HepG2 (cell line): ENCODE data around the gene GPS2. TPM values are rescaled to one million over a fixed set of nuclear protein-coding genes. Genes with fewer than 3 reads are reported as not detected.
A peak's percentile ranks its signal among the peaks of the same experiment; 100 is the strongest.

Experiments
- ATF1 ChIP-seq: IDR thresholded peaks from 2 replicates; pipeline ENCODE4 v1.6.1; 2016; ENCODE audit warnings: mild to moderate bottlenecking, control low read depth
- ETV5 ChIP-seq: IDR thresholded peaks from 2 replicates; pipeline ENCODE4 v1.6.1; 2018; ENCODE audit warnings: missing biosample characterization, missing genetic modification reagents, inconsistent platforms, borderline replicate concordance
- GATAD2A ChIP-seq: IDR thresholded peaks from 2 replicates; pipeline ENCODE4 v1.6.1; 2016
- HCFC1 ChIP-seq: fragments of 150-350 bp; IDR thresholded peaks from 2 replicates; pipeline ENCODE4 v1.6.1; 2014; ENCODE audit warnings: low read depth, low read length
- HMG20A ChIP-seq: IDR thresholded peaks from 2 replicates; pipeline ENCODE4 v1.6.1; 2016; ENCODE audit warnings: borderline replicate concordance
- NR3C1 ChIP-seq: sonication (generic); formaldehyde crosslinking; IDR thresholded peaks from 2 replicates; pipeline ENCODE4 v1.4.0; 2020; ENCODE audit warnings: missing genetic modification reagents
- RCOR2 ChIP-seq: IDR thresholded peaks from 2 replicates; pipeline ENCODE4 v1.6.1; 2016; ENCODE audit warnings: missing biosample characterization, missing genetic modification reagents
- TCF7L2 ChIP-seq: IDR thresholded peaks from 2 replicates; pipeline ENCODE4 v1.6.1; 2011; ENCODE audit warnings: mild to moderate bottlenecking, low read depth, low read length, moderate library complexity
- ZFP36 ChIP-seq: fragments of 150-350 bp; IDR thresholded peaks from 2 replicates; pipeline ENCODE4 v1.6.1; 2018; ENCODE audit warnings: borderline replicate concordance, low read length, low read depth; ENCODE audit not compliant: partially characterized antibody
- ZFP37 ChIP-seq: sonication (generic); formaldehyde crosslinking; IDR thresholded peaks from 2 replicates; pipeline ENCODE4 v1.4.0; 2020; ENCODE audit warnings: missing genetic modification reagents, borderline replicate concordance
- ZNF30 ChIP-seq: sonication (generic); formaldehyde crosslinking; IDR thresholded peaks from 2 replicates; pipeline ENCODE4 v1.5.0; 2020; ENCODE audit warnings: mild to moderate bottlenecking, missing genetic modification reagents
- ZNF441 ChIP-seq: sonication (generic); formaldehyde crosslinking; IDR thresholded peaks from 2 replicates; pipeline ENCODE4 v1.7.0; 2021; ENCODE audit warnings: missing genetic modification reagents, borderline replicate concordance
- ZNF446 ChIP-seq: sonication (generic); formaldehyde crosslinking; IDR thresholded peaks from 2 replicates; pipeline ENCODE4 v1.5.0; 2020; ENCODE audit warnings: mild to moderate bottlenecking, missing genetic modification reagents
- ZNF570 ChIP-seq: sonication (generic); formaldehyde crosslinking; IDR thresholded peaks from 2 replicates; pipeline ENCODE4 v1.4.0; 2020; ENCODE audit warnings: mild to moderate bottlenecking, missing genetic modification reagents, borderline replicate concordance
- ZNF879 ChIP-seq: sonication (generic); formaldehyde crosslinking; IDR thresholded peaks from 2 replicates; pipeline ENCODE4 v1.8.1; 2023; ENCODE audit warnings: missing genetic modification reagents
- polyA plus RNA-seq, 8 experiments: library from polyadenylated mRNA; depleted of rRNA in 3 of 8; stranded (reverse) in 7 of 8; unstranded in 1 of 8; fragments of >200 nt; fragmentation: Illumina TruSeq in 4 of 8; extraction: Trizol in 4 of 8; gene quantifications; 2 replicates each; pipeline versions ENCODE4 v1.2.1 to v1.2.3, GENCODE V29; 2011 to 2016; ENCODE audit warnings: low read depth in 4 of 8, missing spikeins in 1 of 8, mixed read lengths in 1 of 8; ENCODE audit not compliant: insufficient read depth in 1 of 8
- total RNA-seq, 5 experiments: library from RNA; depleted of rRNA; stranded (reverse); fragments of >200 nt; fragmentation: Illumina TruSeq; extraction: Trizol; gene quantifications; 2 replicates each; pipeline ENCODE4 v1.2.3, GENCODE V29; 2016; ENCODE audit warnings: low read depth in 1 of 5
- TF ChIP-seq, protein P1 (sequence below): sonication (generic); formaldehyde crosslinking; IDR thresholded peaks from 2 replicates; pipeline ENCODE4 v1.4.0; 2020; ENCODE audit warnings: missing genetic modification reagents, mild to moderate bottlenecking, borderline replicate concordance
- TF ChIP-seq, protein P2 (sequence below): IDR thresholded peaks from 2 replicates; pipeline ENCODE4 v1.6.1; 2016
- TF ChIP-seq, protein P3 (sequence below): sonication (generic); formaldehyde crosslinking; IDR thresholded peaks from 2 replicates; pipeline ENCODE4 v1.5.0; 2020; ENCODE audit warnings: mild to moderate bottlenecking, missing genetic modification reagents, borderline replicate concordance
- TF ChIP-seq, protein P4 (sequence below): sonication (generic); formaldehyde crosslinking; IDR thresholded peaks from 2 replicates; pipeline ENCODE4 v1.4.0; 2020; ENCODE audit warnings: mild to moderate bottlenecking, missing genetic modification reagents
- TF ChIP-seq, protein P5 (sequence below): sonication (generic); IDR thresholded peaks from 2 replicates; pipeline ENCODE4 v1.6.1; 2016; ENCODE audit warnings: low read depth, borderline replicate concordance
- TF ChIP-seq, protein P6 (sequence below), 2 experiments: sonication (generic) in 1 of 2; formaldehyde crosslinking in 1 of 2; IDR thresholded peaks; 2 replicates each; pipeline versions ENCODE4 v1.4.0 to v1.6.1; 2018 to 2020; ENCODE audit warnings: missing genetic modification reagents in 2 of 2, borderline replicate concordance in 1 of 2, low read depth in 1 of 2, mild to moderate bottlenecking in 1 of 2, missing biosample characterization in 1 of 2

Gene GPS2
- total and polyA plus RNA-seq, 2 of the 13 experiments (the other 11 are each of a cell fraction or from before 2014, with no cell fraction given) = 58.0 to 59.4 TPM

DNA sequence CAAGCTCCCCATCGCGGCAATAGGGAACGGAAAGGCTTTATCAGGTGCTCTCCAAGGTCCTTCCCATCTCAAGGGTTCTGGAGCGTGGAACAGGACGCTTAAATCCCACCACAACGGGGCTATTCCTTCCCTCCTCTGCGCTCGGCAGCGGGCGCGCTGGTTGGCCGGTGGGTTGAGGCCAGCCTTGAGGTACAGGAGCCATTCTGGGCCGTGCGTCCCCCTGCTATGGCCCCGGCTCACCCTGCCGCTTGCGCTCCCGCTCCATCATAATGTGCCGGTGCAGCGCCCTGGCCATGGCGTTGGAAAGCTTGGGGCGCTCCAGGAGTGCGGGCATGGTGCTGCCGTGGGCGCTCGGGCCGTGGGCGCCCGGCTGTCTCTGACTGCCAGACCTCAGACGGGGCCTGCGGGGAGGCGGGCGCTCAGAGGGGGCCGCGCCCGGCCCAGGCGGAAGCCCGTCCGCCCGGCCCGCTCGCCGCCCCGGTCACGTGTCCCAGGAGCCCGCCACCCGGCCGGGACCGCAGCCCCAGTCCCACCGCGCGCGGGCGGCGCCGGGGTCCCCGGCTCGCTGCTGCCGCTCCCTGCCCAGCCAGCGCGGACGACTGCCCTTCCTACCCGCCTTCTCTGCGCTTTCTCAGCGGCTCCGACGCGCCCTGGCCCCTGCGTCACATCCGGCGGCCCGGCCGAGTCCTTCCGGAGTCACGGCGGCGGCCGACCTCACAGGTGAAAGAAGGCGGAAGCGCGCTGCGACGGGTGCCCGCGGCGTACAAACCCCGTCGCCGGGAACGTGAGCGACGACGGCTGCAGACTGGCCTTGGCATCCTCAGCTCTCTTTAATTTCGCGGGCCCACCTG, at the start of gene GPS2 (continued):
- TF ChIP-seq, protein P1, sequence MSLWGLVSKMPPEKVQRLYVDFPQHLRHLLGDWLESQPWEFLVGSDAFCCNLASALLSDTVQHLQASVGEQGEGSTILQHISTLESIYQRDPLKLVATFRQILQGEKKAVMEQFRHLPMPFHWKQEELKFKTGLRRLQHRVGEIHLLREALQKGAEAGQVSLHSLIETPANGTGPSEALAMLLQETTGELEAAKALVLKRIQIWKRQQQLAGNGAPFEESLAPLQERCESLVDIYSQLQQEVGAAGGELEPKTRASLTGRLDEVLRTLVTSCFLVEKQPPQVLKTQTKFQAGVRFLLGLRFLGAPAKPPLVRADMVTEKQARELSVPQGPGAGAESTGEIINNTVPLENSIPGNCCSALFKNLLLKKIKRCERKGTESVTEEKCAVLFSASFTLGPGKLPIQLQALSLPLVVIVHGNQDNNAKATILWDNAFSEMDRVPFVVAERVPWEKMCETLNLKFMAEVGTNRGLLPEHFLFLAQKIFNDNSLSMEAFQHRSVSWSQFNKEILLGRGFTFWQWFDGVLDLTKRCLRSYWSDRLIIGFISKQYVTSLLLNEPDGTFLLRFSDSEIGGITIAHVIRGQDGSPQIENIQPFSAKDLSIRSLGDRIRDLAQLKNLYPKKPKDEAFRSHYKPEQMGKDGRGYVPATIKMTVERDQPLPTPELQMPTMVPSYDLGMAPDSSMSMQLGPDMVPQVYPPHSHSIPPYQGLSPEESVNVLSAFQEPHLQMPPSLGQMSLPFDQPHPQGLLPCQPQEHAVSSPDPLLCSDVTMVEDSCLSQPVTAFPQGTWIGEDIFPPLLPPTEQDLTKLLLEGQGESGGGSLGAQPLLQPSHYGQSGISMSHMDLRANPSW (CRISPR knock-in tag) = no peak; the same call in 1 of the 2 replicates
- peak; percentile 69 for TF ChIP-seq HCFC1
- TF ChIP-seq ZNF879 (CRISPR knock-in tag) = no peak
- no peak for TF ChIP-seq TCF7L2
- no peak for TF ChIP-seq ZFP36
- TF ChIP-seq ZNF446 = peak; percentile 88
- peak; percentile 89 for TF ChIP-seq ATF1 (CRISPR knock-in tag)
- TF ChIP-seq, protein P2, sequence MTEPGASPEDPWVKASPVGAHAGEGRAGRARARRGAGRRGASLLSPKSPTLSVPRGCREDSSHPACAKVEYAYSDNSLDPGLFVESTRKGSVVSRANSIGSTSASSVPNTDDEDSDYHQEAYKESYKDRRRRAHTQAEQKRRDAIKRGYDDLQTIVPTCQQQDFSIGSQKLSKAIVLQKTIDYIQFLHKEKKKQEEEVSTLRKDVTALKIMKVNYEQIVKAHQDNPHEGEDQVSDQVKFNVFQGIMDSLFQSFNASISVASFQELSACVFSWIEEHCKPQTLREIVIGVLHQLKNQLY (CRISPR knock-in tag) = peak; percentile 26; the same call in 1 of the 2 replicates
- TF ChIP-seq ZFP37 = peak; percentile 52; the same call in 1 of the 2 replicates
- TF ChIP-seq, protein P3, sequence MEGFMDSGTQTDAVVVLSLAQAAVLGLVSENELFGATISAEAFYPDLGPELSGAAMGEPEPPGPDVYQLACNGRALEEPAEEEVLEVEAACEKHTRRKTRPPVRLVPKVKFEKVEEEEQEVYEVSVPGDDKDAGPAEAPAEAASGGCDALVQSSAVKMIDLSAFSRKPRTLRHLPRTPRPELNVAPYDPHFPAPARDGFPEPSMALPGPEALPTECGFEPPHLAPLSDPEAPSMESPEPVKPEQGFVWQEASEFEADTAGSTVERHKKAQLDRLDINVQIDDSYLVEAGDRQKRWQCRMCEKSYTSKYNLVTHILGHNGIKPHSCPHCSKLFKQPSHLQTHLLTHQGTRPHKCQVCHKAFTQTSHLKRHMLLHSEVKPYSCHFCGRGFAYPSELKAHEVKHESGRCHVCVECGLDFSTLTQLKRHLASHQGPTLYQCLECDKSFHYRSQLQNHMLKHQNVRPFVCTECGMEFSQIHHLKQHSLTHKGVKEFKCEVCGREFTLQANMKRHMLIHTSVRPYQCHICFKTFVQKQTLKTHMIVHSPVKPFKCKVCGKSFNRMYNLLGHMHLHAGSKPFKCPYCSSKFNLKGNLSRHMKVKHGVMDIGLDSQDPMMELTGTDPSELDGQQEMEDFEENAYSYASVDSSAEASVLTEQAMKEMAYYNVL (CRISPR knock-in tag) = no peak
- peak; percentile 79 for TF ChIP-seq ETV5 (CRISPR knock-in tag)
- TF ChIP-seq GATAD2A = peak; percentile 36; the same call in 1 of the 2 replicates
- TF ChIP-seq ZNF570 (CRISPR knock-in tag) = no peak
- TF ChIP-seq, protein P4, sequence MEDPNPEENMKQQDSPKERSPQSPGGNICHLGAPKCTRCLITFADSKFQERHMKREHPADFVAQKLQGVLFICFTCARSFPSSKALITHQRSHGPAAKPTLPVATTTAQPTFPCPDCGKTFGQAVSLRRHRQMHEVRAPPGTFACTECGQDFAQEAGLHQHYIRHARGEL = no peak
- TF ChIP-seq, protein P5, sequence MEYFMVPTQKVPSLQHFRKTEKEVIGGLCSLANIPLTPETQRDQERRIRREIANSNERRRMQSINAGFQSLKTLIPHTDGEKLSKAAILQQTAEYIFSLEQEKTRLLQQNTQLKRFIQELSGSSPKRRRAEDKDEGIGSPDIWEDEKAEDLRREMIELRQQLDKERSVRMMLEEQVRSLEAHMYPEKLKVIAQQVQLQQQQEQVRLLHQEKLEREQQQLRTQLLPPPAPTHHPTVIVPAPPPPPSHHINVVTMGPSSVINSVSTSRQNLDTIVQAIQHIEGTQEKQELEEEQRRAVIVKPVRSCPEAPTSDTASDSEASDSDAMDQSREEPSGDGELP = peak; percentile 87; the same call in 1 of the 2 replicates
- no peak for TF ChIP-seq RCOR2 (CRISPR knock-in tag)
- TF ChIP-seq ZNF441 (CRISPR knock-in tag) = no peak
- TF ChIP-seq NR3C1 (CRISPR knock-in tag) = no peak
- TF ChIP-seq, protein P6, sequence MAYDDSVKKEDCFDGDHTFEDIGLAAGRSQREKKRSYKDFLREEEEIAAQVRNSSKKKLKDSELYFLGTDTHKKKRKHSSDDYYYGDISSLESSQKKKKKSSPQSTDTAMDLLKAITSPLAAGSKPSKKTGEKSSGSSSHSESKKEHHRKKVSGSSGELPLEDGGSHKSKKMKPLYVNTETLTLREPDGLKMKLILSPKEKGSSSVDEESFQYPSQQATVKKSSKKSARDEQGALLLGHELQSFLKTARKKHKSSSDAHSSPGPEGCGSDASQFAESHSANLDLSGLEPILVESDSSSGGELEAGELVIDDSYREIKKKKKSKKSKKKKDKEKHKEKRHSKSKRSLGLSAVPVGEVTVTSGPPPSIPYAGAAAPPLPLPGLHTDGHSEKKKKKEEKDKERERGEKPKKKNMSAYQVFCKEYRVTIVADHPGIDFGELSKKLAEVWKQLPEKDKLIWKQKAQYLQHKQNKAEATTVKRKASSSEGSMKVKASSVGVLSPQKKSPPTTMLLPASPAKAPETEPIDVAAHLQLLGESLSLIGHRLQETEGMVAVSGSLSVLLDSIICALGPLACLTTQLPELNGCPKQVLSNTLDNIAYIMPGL (CRISPR knock-in tag; IDR thresholded peaks at IDR 0.05; ENCODE audit: borderline replicate concordance in 1 of 2, low read depth in 1 of 2) = peak; percentile 72 to 76
- no peak for TF ChIP-seq ZNF30 (CRISPR knock-in tag)
- no peak for TF ChIP-seq HMG20A (CRISPR knock-in tag)
